VCaP (cell line): ENCODE results near the gene SCP2.
A peak's percentile ranks its signal among the peaks of the same experiment; 100 is the strongest.

Experiments
- H3K27ac ChIP-seq: fragments of 450-650 bp; 2 replicates; pipeline ENCODE4 v1.5.1; 2017
- CTCF ChIP-seq: fragments of 450-650 bp; conservative IDR thresholded peaks from 2 replicates; pipeline ENCODE4 v1.5.1; 2017; ENCODE audit warnings: mild to moderate bottlenecking, moderate library complexity

The SCP2 gene, protein sequence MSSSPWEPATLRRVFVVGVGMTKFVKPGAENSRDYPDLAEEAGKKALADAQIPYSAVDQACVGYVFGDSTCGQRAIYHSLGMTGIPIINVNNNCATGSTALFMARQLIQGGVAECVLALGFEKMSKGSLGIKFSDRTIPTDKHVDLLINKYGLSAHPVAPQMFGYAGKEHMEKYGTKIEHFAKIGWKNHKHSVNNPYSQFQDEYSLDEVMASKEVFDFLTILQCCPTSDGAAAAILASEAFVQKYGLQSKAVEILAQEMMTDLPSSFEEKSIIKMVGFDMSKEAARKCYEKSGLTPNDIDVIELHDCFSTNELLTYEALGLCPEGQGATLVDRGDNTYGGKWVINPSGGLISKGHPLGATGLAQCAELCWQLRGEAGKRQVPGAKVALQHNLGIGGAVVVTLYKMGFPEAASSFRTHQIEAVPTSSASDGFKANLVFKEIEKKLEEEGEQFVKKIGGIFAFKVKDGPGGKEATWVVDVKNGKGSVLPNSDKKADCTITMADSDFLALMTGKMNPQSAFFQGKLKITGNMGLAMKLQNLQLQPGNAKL

DNA sequence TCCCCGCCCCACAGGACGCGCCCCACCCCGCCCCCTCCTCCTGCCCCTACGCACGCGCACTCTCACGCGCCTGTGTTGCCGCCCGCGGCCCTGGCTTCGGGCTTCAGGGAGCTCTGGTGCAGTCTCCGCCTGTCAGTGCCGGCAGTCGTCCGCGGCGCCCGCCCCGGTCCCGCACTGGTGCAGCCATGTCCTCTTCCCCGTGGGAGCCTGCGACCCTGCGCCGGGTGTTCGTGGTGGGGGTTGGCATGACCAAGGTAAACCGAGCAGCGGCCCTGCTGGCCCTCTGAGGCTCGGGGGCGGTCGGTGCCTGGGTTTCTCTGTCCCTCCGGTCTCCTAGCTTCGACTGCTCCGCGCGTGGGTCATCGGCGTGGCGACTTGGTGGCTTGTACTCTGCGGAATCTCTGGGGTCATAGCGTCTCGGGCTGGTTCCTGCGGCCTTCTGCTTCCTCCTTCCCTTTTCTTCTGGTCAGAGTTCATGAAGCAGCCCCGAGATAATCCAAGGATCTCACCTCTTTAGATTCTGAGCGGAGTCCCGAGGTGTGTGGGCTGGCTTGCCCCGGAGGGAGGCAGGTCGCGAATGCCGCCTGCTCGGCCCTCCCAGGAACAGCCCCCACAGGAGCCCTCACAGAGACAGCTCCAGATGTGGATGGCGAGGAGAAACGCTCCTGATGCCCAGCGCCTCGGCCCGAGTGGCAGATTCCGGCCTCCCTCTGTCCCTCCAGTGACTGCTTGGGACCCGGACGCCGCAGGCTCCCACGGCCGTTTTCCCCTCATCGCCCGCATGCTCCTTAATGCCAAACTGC lies at the start of gene SCP2:
Gene SCP2, plus strand, starts transcription at position 65 of the 803 bp plus-strand sequence. Its CDS starts 121 bp downstream, at position 186.
- peak within 1 kb of the TSS; percentile 84 for H3K27ac ChIP-seq
- no peak for TF ChIP-seq CTCF

GRCh38 chr1:52877554-52877953 lies 49.5 kb upstream of the SCP2 start:
- TF ChIP-seq CTCF: no peak
- H3K27ac ChIP-seq: no peak overlapping the region

DNA sequence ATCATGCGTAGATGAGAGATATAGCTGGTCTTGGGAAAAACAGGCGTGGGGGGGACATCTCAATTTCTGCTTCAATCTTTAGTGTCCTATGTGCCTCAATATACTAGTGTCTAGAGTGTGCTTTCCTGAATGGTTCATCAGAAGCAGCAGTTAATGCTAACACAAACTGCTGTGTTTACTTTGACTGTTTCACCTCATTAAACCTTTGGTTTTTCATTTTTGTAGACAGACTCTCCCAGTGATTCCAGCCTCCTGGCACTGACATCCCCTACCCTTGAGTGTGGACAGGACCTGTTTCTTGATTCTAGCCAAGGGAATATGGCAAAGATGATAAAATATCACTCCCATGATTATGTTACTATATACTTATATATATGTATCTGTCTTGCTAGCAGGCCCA lies 46.9 kb upstream of the SCP2 start:
- TF ChIP-seq CTCF: no peak
- peak overlapping the region; percentile 79 for H3K27ac ChIP-seq

DNA sequence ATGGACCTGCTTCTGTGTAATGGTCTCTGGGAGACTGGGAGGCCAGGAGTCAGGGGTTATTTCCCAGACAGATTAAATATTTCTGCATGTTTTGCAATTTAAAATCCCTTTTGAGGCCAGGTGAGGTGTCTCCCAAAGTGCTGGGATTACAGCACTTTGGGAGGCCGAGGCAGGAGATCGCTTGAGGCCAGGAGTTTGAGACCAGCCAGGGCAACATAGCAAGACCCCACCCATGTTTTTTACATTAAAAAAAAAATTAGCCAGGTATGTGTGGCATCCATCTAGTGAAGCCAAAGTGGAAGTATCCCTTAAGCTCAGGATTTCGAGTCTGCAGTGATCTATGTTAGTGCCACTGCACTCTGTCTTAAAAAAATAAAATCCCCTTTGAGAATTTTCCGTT lies 39.6 kb upstream of the SCP2 start:
- no peak for TF ChIP-seq CTCF
- no peak overlapping the region for H3K27ac ChIP-seq

GRCh38 chr1:52892424-52893215 lies 34.5 kb upstream of the SCP2 start:
- H3K27ac ChIP-seq: no peak overlapping the region
- TF ChIP-seq CTCF: no peak

GRCh38 chr1:52899445-52899894 lies 27.6 kb upstream of the SCP2 start:
- TF ChIP-seq CTCF: no peak
- H3K27ac ChIP-seq: no peak overlapping the region
